ENCODE results near the gene DCLRE1C. TPM values are rescaled to one million over a fixed set of nuclear protein-coding genes. Genes with fewer than 3 reads are reported as not detected.
A peak's percentile ranks its signal among the peaks of the same experiment; 100 is the strongest.
"Not testable (repeated sequence)": the region's sequence is repeated elsewhere in the genome, so short reads cannot be mapped to it uniquely, and the experiment has no call there.

The DCLRE1C gene
- polyA plus RNA-seq, 4 donors = 13.7 to 17.5 (median 14.5) TPM

- DNase-seq (ENCODE audit: low read depth in 4 of 4, low spot score in 3 of 4) = no peak
Observed at GRCh38 chr10:14891151-14891550, 62.7 kb downstream of the DCLRE1C start.

- no peak for DNase-seq (ENCODE audit: low read depth in 4 of 4, low spot score in 3 of 4)
Observed at GRCh38 chr10:14889318-14889717, 64.6 kb downstream of the DCLRE1C start.

DNA sequence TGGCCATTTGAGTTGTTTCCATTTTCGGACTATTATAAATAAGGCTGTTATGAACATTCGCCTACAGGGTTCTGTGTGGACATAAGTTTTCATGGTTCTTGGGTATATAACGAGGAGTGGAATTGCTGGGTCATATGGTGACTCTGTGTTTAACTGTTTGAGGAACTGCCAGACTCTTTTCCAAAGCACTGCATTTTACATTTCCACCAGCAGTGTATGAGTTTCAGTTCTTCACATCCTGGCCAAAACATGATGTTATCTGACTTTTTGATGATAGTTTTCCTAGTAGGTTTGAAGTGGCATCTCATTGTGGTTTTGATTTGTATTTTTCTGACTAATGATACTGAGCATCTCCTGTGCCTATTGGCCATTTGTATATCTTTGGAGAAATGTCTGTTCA is 69.8 kb downstream of the DCLRE1C start:
- no peak for DNase-seq (ENCODE audit: low read depth in 4 of 4, low spot score in 3 of 4)

DNA sequence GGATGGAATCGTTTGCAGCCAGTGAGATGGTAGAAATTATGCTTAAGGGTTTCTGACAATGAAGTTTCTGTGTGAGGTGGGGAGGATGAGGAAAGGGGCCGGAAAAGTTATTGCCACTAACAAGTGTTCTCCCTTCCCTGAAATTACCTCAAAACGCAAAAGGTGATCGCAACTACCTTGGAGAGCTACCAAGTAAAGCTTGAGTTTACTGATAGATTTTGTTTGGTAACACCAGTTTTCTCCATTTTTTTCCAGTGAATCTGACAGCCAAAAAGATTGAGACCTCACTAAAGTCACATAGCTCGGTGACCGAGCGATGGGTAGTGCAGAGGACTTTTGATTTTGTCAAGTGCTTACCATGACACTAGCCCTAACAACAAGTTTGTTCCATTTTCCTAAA is 73.7 kb downstream of the DCLRE1C start:
- DNase-seq (ENCODE audit: low read depth in 4 of 4, low spot score in 3 of 4) = no peak

GRCh38 chr10:14879928-14880193 is 74.0 kb downstream of the DCLRE1C start:
- no peak for DNase-seq (ENCODE audit: low read depth in 4 of 4, low spot score in 3 of 4)

DNA sequence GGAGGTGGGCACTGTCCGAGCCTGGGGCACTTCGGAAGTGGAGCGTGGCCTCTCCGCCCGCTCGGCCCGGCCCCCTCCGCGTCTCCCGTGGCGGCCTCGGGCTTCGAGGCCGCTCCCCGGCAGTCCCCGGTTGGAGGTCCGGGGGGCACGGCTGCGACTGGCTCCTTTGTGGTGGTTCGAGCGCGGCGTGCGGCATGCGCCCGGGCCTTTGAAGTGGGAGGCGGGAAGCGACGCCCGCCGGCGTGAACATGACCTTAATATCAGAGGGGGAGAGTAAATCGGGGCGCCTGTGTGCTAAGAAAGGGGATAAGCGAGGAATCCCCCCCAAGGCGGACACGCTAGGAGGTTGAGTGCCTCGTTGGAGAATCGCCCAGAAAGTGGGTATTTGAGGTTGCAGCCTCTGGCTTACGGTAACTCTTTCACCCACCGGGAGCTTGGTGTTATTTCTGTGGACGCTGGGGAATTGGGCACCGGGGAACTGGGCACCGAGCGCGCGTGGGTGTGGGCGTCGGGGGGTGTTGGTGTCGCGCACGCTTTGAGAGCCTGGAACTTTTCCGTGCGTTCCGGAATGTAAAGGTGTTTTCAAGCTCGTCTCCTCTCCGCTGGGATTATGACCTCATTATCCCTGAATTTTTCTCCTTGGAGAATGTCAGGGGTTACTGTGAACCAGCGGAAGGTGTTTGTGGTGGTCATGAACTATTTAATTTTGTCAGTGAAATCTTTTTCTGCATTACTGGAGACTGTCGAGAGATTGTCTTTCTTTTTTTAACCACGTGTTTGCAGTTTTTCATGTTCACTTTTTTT is 74.6 kb downstream of the DCLRE1C start:
- DNase-seq (ENCODE audit: low read depth in 4 of 4, low spot score in 3 of 4) = peak in 2 of 4 donors; percentile 20 to 41

DNA sequence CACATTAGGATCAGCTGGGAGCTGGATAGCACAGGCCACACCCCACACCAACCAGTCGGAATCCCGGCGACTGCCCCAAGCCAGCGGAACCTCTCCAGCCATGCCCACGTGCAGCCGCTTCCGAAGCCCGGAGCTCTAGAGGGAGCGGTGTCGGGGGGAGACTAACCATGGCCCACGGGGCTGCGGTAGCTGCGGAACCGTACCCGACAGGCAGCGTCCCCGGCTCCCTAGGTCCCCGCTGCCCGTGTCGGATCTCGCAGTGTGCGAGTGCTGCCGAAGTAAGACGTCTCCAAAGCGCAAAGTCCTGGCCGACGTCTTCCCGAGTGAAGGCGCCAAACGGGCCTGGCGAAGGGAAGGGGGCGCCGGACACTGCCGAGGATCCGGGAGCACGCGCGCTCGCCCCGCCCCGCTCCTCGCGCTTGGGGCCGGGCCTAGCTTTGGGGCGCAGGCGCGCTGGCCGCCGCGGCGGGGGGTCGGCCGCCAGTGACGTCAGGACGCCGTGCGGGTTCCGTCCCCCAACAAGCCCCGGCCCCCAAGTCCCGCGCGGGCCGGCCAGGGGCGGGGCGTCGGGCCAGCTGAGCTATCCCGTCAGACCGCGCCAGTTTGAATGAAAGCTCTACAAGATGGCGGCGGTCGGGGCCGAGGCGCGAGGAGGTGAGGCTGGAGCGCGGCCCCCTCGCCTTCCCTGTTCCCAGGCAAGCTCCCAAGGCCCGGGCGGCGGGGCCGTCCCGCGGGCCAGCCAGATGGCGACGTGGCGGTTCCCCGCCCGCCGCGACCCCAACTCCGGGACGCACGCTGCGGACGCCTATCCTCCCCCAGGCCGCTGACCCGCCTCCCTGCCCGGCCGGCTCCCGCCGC is 75.4 kb downstream of the DCLRE1C start, which contains the start of gene SUV39H2:
SUV39H2 (plus strand) TSS at position 601 of the 858 bp plus-strand sequence; CDS start at position 624, 23 bp downstream.
- DNase-seq (ENCODE audit: low read depth in 4 of 4, low spot score in 3 of 4) = peak; percentile 90 to 94 (median 92)

GRCh38 chr10:14876764-14877163 is 77.1 kb downstream of the DCLRE1C start:
- no peak for DNase-seq (ENCODE audit: low read depth in 4 of 4, low spot score in 3 of 4)

DNA sequence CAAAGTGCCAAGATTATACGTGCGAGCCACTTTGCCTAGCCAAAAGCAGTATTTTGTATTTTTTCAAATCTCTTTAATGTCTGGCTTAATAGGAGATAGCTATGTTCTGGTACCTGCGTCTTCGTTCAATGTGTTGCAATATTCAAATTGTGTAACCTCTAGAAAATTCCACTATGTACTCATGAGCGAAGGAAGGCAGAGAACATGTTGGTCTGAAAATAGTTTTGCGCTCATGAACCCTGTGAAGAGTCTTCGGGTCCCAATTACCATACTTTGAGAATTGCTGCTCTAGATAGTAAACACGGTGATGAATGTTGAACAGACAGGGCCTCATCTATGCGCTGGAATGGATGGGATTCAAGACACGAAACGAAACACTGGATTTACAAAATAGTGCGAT is 78.0 kb downstream of the DCLRE1C start:
- DNase-seq (ENCODE audit: low read depth in 4 of 4, low spot score in 3 of 4) = no peak

DNA sequence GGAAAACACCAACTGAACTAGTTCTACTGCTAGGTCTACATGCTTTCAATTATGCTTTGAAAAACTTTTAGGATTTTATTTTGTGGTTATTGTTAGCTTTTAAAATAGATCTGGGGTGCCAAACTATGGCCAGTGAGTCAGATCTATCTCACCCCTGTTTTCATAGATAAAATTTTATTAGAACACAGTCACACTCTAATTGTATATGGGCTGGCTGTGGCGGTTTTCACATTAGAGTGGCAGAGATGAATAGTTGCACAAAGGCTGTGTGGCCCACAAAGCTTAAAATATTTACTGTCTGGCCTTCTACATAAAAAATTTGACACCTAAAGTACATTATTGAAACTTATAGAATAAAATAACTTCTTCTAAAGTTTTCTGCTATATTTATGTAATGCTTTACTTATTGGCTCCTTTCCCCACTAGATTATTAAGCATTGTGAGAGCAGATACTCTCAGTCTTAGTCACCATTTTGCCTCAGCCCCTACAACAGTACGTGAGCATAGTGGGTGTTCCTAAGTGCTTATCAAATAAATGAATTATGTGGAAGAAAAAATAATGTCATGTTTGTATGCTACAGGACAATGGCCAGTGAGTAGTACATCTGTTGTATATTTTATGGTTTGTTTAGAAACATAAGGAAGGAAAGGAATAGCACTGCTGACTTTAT is 80.7 kb downstream of the DCLRE1C start:
- DNase-seq (ENCODE audit: low read depth in 4 of 4, low spot score in 3 of 4) = no peak

- DNase-seq (ENCODE audit: low read depth in 4 of 4, low spot score in 3 of 4) = not testable (repeated sequence)
Observed at GRCh38 chr10:14864871-14865270, 89.0 kb downstream of the DCLRE1C start.

GRCh38 chr10:14864466-14864865 is 89.4 kb downstream of the DCLRE1C start:
- DNase-seq (ENCODE audit: low read depth in 4 of 4, low spot score in 3 of 4) = not testable (repeated sequence)

DNA sequence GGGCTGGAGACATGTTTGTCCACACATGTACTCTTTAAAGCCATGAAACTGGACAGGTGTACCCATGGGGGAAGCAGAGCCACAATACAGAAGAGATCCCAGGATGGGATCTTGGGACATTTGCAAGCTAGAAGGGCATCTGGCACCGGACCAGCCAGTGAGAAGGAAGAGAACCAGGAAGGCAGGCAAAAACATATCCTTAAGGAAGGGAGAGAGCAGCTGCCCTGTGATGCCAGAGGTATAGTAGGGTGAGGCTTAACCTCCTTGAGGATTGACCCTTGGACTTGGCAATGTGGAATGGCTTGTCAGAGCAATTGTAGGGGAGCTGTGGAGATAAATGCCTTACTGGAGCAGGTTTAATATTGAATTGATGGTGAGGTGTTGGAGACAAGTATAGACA is 93.1 kb downstream of the DCLRE1C start:
- DNase-seq (ENCODE audit: low read depth in 4 of 4, low spot score in 3 of 4) = no peak

DNA sequence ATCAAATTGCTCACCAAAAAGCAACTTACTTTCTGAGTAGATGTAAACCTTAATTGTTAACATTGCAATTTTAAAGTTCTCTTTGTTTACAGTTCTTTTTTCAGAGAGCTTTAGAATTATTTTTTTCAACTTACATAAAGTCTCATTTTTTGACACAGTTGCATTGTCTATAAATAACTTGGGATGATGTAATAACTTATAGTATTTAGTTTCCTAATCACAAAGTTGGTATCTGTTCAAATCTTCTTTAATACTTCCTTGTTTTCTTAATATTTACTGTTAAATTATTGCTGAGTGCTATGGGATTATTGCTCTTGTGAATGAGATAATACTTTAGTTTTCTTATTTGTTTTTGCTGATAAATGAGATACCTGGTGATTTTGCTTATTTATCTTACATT is 94.1 kb downstream of the DCLRE1C start:
- DNase-seq (ENCODE audit: low read depth in 4 of 4, low spot score in 3 of 4) = no peak

GRCh38 chr10:14859043-14859442 is 94.9 kb downstream of the DCLRE1C start:
- DNase-seq (ENCODE audit: low read depth in 4 of 4, low spot score in 3 of 4) = no peak

DNA sequence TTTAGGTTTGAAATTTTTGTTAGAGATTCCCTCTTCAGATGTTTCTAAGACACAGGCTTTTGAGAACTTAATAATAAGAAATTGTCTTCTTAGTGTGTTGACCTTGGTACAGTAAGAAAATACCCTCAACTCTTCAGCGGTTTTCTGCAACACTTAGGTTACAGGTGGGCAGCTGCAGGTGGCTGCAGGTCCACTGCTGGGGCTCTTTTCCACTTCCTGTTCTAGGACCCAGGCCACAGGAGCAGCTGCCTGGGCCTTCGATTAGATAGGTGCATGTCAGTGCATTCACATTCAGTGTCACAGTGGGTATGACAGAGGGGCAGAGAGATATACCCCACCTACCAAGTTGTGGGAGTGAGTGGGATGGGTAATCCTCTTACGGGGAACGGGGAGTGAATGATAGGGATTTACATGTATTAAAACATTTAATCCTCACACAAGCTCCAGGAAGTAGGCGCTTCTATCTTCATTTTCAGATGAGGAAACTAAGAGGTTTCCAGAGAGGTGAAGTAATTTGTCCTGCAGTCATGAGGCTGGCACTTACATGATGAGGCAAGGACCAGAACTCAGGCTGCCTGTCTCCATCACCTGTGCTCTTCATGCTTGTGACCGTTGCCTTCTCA is 95.4 kb downstream of the DCLRE1C start:
- no peak for DNase-seq (ENCODE audit: low read depth in 4 of 4, low spot score in 3 of 4)

- no peak for DNase-seq (ENCODE audit: low read depth in 4 of 4, low spot score in 3 of 4)
Observed at GRCh38 chr10:14855453-14855852, 98.4 kb downstream of the DCLRE1C start.

DNA sequence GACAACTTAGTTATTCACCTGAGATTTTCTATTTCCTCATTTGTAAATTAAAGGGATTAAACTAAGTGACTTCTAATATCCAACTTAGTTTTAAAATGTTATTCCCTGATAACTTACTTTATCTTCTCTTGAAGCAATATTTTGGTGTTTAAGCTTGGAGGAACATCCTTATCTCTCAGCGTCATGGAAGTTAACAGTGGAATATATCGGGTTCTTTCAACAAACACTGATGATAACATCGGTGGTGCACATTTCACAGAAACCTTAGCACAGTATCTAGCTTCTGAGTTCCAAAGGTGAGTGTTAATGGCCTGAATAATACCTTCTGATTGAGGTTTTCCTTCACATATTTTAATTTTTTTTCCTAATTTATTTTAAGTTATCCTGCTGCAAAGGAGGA is 101.7 kb downstream of the DCLRE1C start:
- DNase-seq (ENCODE audit: low read depth in 4 of 4, low spot score in 3 of 4) = no peak

Measured in right renal pelvis (tissue), 4 donors.